ENCODE data around the gene RPUSD1. TPM values are rescaled to one million over a fixed set of nuclear protein-coding genes. Genes with fewer than 3 reads are reported as not detected.
"Not testable (repeated sequence)": the region's sequence is repeated elsewhere in the genome, so short reads cannot be mapped to it uniquely, and the experiment has no call there.

The RPUSD1 gene
- total RNA-seq = 7.8 TPM

DNA sequence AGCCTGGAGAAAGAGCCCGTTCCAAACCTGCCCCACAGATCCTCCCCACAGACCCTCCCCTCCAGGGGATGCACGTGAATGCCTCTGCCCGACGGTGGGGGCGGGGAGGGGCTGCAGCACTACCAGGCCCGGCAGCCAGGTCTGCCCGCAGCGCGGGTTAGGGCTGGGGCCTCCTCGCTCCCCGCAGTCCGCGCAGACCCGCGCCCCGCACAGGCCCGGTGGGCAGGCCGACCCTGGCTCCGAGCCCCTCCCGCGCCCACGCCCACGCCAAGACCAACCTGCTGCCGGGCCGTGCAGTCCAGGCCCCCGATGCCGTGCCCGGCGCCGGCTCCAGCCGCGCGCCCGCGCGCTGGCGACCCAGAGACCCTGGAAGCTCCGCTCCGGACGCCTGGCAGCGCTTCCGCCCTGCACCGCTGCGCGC, at the start of gene RPUSD1:
TSS of gene RPUSD1 (minus strand) at position 404 of the 421 bp plus-strand sequence. CDS start 644 bp downstream, outside the sequence.
- no peak for DNase-seq

DNA sequence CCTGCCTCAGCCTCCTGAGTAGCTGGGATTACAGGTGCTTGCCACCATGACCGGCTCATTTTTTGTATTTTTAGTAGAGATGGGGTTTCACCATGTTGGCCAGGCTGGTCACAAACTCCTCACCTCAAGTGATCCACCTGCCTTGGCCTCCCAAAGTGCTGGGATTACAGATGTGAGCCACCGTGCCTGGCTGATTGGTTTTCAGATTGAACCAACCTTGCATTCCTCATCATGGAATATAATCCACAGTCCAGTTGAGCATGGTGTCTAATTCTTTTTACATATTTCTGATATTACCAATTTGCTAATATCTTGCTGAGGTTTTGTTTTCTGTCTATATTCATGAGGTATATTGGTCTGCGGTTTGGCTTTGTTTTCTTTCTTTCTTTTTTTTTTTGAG, 48.6 kb upstream of the RPUSD1 start:
- DNase-seq = not testable (repeated sequence)

GRCh38 chr16:836221-836620, 48.0 kb upstream of the RPUSD1 start:
- DNase-seq = no peak

DNA sequence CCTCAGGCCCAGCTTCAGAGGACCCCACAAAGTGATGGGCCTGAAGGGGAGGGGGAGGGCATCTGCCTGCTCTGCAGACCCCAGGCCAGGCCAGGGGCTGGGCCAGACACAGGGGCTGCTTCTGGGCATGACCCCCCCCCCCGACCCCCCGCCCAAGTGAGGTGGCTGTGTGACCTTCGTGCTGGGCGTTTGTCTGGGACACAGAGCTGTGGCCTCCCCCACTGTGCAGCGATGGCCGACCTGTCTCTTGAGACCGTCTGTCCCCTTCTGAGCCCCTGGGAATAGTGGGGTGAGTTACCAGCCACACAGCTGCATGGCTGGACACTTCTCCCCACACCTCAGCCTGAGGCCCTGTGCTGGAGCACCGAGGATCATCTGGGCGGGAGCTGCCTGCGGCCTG, 47.2 kb upstream of the RPUSD1 start:
- no peak for DNase-seq

- no peak for DNase-seq
These were observed 45.2 kb upstream of the RPUSD1 start for GRCh38 chr16:833411-833810.

DNA sequence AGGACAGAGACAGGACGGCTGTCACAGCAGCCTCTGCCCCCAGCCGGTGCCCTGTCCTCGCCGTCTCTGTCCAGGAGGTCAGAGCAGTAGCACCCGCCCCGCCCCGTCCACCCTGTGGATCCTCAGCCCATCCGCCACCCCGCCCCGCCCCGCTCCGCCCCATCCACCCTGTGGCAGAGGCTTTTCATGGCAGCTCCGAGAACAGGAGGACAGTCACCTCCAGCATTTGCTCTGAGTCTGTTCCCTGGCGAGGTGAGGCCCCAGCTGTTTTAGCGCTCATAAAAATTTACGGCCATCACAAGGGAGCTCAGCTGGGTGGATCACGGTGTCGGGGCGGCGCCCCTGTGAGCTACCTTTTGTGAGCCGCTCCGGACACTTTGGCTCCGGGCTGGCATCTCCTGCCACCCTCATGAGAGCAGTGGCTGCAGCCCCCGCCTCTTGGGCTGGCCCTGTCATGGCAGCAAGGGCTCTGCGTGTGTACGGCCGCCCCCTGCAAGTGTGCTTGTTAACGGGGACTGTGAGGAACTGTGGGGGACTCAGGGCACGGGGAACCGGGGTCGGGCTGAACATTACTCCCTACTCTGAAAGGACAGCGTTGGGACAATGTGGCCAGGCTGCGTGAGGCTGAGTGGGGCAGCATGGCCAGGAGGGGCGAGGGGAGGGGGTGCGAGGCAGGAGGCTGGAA, 44.6 kb upstream of the RPUSD1 start:
- no peak for DNase-seq

GRCh38 chr16:831571-832413, 43.6 kb upstream of the RPUSD1 start:
- DNase-seq = no peak

- DNase-seq = no peak
These were observed 42.8 kb upstream of the RPUSD1 start for GRCh38 chr16:830871-831570.

- DNase-seq = no peak
These were observed 42.1 kb upstream of the RPUSD1 start for GRCh38 chr16:830107-830870.

DNA sequence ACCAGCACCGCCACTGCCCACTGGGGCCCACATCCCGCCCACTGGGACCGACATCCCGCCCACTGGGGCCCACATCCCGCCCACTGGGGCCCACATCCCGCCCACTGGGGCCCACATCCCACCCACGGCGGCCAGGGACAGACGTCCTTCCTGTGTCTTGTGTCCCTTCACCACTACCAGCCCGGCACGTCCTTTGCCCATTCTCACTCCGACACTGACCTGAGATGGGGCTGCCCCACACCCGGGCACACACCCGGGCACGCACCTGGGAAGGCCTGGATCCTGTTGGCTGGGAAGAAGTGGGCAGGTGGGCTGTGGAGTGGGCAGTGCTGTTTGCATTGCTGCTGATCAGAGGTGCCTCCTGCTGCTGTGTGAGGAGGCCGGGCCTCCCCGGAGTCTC, 40.7 kb upstream of the RPUSD1 start:
- DNase-seq = no peak

DNA sequence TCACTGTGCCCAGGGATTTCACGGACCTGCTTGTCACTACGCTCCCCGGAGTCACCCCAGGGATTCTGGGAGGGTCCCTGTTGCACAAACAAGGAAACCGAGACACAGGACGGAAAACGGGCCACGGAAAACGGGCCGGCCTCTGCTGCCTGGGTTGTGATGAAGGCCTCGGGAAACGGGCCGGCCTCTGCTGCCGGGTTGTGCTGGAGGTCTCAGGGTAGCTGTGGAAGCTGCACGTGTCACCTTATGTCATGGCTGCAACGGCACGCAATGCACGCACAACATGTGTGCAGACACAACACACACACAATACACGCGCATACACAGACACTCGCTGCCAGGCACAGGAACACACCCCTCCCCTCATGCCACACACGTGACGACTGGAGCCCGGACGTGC, 39.3 kb upstream of the RPUSD1 start:
- DNase-seq = no peak

DNA sequence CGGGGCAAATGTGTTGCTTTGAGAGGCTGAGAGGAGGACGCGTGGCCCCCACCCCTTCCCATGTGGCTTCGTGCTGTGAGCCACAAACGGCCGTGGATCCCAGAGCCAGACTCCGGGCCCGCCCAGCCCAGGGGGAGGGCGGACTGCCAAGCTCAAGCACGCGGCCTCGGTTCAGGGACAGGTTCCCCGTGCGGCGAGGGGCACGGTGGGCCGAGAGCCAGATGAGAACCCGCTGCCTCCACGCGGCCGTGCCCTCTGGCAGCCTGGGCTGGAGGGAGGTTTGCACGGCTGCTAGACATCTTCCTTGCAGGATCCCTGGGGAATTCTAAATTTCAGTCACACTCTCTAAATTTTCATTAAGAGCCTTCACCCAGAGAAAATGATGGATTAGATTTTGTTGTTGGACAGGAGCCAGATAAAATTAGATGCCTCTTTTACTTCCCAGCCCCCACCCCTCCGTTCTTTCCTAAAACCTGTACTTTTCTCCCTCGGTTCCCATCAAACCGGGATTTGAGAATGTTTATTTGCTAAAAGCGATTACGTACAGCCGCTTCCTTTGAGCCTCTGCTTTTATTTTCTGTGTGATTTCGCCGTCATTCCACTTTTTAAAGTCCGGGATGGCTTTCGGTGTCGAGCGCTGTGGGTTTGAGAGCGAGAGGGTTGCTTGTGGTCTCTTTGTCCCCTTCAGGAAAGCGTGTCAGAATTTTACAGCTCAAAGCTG, 37.3 kb upstream of the RPUSD1 start:
- DNase-seq = no peak

GRCh38 chr16:824601-825000, 36.4 kb upstream of the RPUSD1 start:
- DNase-seq = no peak

- no peak for DNase-seq
These were observed 36.0 kb upstream of the RPUSD1 start for GRCh38 chr16:824194-824593.

GRCh38 chr16:822909-823297, 34.7 kb upstream of the RPUSD1 start:
- DNase-seq = no peak

- DNase-seq = no peak
These were observed 34.2 kb upstream of the RPUSD1 start for GRCh38 chr16:822174-822908.

- no peak for DNase-seq
These were observed 33.6 kb upstream of the RPUSD1 start for GRCh38 chr16:821751-822150.

GRCh38 chr16:820748-821147, 32.6 kb upstream of the RPUSD1 start:
- DNase-seq = no peak

DNA sequence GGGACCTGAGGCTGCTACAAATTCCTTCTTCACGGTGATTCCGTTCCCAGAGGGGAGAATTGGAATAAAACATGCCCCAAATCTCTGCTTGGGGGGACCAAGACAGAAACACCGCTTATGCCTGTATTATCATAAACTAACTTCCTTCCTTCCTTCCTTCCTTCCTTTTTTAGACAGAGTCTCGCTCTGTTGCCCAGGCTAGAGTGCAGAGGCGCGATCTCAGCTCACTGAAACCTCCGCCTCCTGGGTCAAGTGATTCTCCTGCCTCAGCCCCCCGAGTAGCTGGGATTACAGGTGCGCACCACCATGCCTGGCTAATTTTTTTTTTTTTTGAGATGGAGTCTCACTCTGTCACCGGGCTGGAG, 31.8 kb upstream of the RPUSD1 start:
- not testable (repeated sequence) for DNase-seq

GRCh38 chr16:819336-820043, 31.3 kb upstream of the RPUSD1 start:
- DNase-seq = no peak
